A673 (cell line): ENCODE data around the gene SLC7A6. TPM values are rescaled to one million over a fixed set of nuclear protein-coding genes. Genes with fewer than 3 reads are reported as not detected.

Experiments used
- BruUV-seq: library from RNA; stranded (reverse); fragments of 400-500 nt; replicated peaks from 2 replicates; lab custom pipeline; 2021; lab: Mats Ljungman, UMichigan
- CTCF ChIA-PET: fragments of 300-600 bp; sonication (Branson Sonifier 250); formaldehyde crosslinking; loops from one replicate; lab custom pipeline; 2022; ENCODE audit warnings: antibody characterized with exemption; lab: Charles Lee
- POLR2A ChIA-PET: fragments of 300-600 bp; sonication (Branson Sonifier 250); formaldehyde crosslinking; loops from one replicate; lab custom pipeline; 2022; ENCODE audit warnings: antibody characterized with exemption; ENCODE audit not compliant: low non-redundant PET; lab: Charles Lee
- DNase-seq: peaks from one replicate; pipeline ENCODE4 v3.0.0-alpha.2; 2015; ENCODE audit warnings: low spot score
- H3K27ac ChIP-seq: fragments of 200-600 bp; sonication (generic); 2 replicates; pipeline ENCODE4 v1.5.1; 2016; ENCODE audit warnings: mixed run types, low read depth, mild to moderate bottlenecking, mixed read lengths, antibody characterized with exemption, low read length; ENCODE audit not compliant: poor library complexity, severe bottlenecking
- H3K27me3 ChIP-seq: fragments of 200-600 bp; sonication (generic); replicated peaks from 2 replicates; pipeline ENCODE4 v1.6.1; 2017; ENCODE audit warnings: mixed run types, low read depth, mild to moderate bottlenecking, mixed read lengths, antibody characterized with exemption, low read length; ENCODE audit not compliant: insufficient read depth, poor library complexity
- H3K36me3 ChIP-seq: fragments of 200-600 bp; sonication (generic); 2 replicates; pipeline ENCODE4 v1.6.1; 2016; ENCODE audit warnings: mixed run types, mild to moderate bottlenecking, mixed read lengths, antibody characterized with exemption, low read length; ENCODE audit not compliant: insufficient read depth, poor library complexity, severe bottlenecking
- H3K4me1 ChIP-seq: fragments of 200-600 bp; sonication (generic); 2 replicates; pipeline ENCODE4 v1.6.1; 2017; ENCODE audit warnings: mixed run types, mild to moderate bottlenecking, mixed read lengths, antibody characterized with exemption, low read length; ENCODE audit not compliant: insufficient read depth, poor library complexity, severe bottlenecking
- H3K4me3 ChIP-seq: fragments of 200-600 bp; sonication (generic); 2 replicates; pipeline ENCODE4 v1.5.1; 2016; ENCODE audit warnings: low read depth, mixed run types, mild to moderate bottlenecking, mixed read lengths, low read length; ENCODE audit not compliant: poor library complexity, severe bottlenecking
- H3K9me3 ChIP-seq: fragments of 200-600 bp; sonication (generic); 2 replicates; pipeline ENCODE4 v1.6.1; 2016; ENCODE audit warnings: mixed run types, low read depth, mild to moderate bottlenecking, mixed read lengths, antibody characterized with exemption, low read length; ENCODE audit not compliant: poor library complexity, severe bottlenecking
- CTCF ChIP-seq: fragments of 300-800, 200-600 bp; sonication (generic); conservative IDR thresholded peaks from 2 replicates; pipeline ENCODE4 v1.5.1; 2017; ENCODE audit warnings: low read depth, mild to moderate bottlenecking, antibody characterized with exemption, low read length, moderate library complexity, mixed read lengths
- EZH2 ChIP-seq: fragments of 200-600 bp; sonication (generic); IDR thresholded peaks from 2 replicates; pipeline ENCODE4 v1.6.1; 2017; ENCODE audit warnings: borderline replicate concordance, low read depth, mild to moderate bottlenecking, mixed read lengths, antibody characterized with exemption, low read length; ENCODE audit not compliant: poor library complexity, severe bottlenecking
- intact Hi-C: fragments of 100-400 bp; cut with micrococcal nuclease; formaldehyde crosslinking; loops from one replicate; pipeline ENCODE4 v1.10.0; 2022; ENCODE audit not compliant: unreplicated experiment
- total RNA-seq: library from RNA; stranded (reverse); gene quantifications from 2 replicates; pipeline ENCODE4 v1.2.3, GENCODE V29; 2021

The SLC7A6 gene
- total RNA-seq, 1 experiment from 2014 or later: 58.7 TPM

DNA sequence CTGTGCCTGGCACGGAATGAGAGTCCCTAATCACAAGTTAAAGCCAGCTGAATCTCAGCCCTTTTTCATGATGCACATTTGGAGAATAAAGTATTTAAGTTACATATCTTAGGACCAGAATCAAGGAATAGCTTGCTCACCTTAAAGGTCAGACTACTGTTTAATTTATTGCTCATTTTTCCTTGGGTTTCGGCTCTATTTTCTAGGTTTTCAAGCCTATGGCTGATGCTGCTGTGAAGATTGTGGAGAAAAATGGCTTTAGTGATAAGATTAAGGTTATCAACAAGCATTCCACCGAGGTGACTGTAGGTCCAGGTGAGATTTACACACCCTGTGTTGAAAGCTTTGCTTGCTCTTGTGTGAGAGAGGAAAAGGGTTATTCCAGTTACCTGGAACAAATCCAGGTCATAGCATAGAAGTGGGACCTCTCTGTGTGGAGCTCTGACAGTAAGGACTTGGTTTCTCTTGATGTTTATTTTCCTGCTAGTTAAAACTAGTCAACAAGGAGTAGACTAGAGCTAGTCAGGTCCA lies 64.6 kb downstream of the SLC7A6 start:
- H3K4me1 ChIP-seq: peaks cover 18% of the 10 kb centered on the region
- H3K27ac ChIP-seq: no peak overlapping the region
- no peak overlapping the region for H3K4me3 ChIP-seq
- intact Hi-C loops: loop anchor here (2.0 to 10.0 kb wide), 3 partner anchors 64 to 234 kb away; partner anchors contain the start of gene SLC7A6
- BruUV-seq: no TSS peak
- CTCF ChIA-PET: no interaction called here
- TF ChIP-seq CTCF (no peak), EZH2 (no peak)
- DNase-seq: no peak
- H3K9me3 ChIP-seq: no peaks in the 10 kb centered on the region
- no peaks in the 10 kb centered on the region for H3K27me3 ChIP-seq
- POLR2A ChIA-PET: no interaction called here
- peaks cover 17% of the 10 kb centered on the region for H3K36me3 ChIP-seq

GRCh38 chr16:68331879-68332410 lies 67.6 kb downstream of the SLC7A6 start:
- TF ChIP-seq EZH2 (no peak), CTCF (no peak)
- peaks cover 28% of the 10 kb centered on the region for H3K4me1 ChIP-seq
- H3K9me3 ChIP-seq: no peaks in the 10 kb centered on the region
- no peak overlapping the region for H3K4me3 ChIP-seq
- POLR2A ChIA-PET: no interaction called here
- CTCF ChIA-PET: interaction anchor here (0.5 to 1.3 kb wide), 3 partner anchors 68 to 309 kb away, joined by 3 to 4 read pairs (median 3); partner anchors contain the start of gene SLC7A6
- no TSS peak for BruUV-seq
- H3K27ac ChIP-seq: peak overlapping the region; percentile 47
- no peak for DNase-seq
- intact Hi-C loops: no loop called here
- H3K27me3 ChIP-seq: no peaks in the 10 kb centered on the region
- H3K36me3 ChIP-seq: peaks cover 5% of the 10 kb centered on the region

DNA sequence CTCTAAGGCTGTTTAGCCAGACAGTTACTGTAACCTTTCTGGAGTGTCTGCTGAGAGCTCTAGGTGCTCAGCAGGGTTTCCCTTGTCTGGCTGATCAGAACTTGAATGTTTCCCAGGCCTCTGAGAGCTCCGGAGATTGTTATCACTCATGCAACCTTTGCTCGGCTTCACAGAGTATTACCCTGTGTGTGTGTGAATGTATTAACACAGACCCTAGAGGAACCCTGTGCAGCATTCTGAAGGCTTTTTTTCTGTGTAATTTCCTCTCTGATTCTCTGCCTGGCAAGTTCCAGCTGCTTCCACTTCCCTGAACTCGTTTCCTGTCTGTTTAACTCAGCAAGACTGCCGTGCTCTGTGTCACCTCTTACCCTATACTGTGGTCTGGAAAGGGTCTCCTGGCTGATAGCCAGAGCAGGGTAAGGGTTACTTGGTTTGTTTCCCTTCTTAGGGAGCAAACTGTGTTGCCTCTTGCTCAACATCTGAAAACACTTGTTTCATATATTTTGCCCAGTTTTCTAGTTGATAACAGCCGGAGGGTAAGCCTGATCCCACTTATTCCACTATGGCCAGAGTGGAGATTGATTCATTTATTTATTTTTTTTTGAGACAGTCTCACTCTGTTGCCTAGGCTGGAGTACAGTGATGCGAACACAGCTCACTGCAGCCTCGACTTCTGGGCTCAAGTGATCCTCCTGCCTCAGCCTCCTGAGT lies 68.2 kb downstream of the SLC7A6 start:
- H3K27ac ChIP-seq: peak overlapping the region; percentile 47
- ChIA-PET POLR2A (no interaction called here), CTCF (interaction anchor here (1.0 to 1.3 kb wide), 2 partner anchors 68 to 71 kb away, joined by 3 to 4 read pairs; partner anchors contain the start of gene SLC7A6)
- TF ChIP-seq EZH2: no peak
- TF ChIP-seq CTCF: no peak
- DNase-seq: peak; percentile 71
- intact Hi-C loops: no loop called here
- H3K9me3 ChIP-seq: no peaks in the 10 kb centered on the region
- H3K4me3 ChIP-seq: no peak overlapping the region
- H3K27me3 ChIP-seq: no peaks in the 10 kb centered on the region
- BruUV-seq: no TSS peak
- H3K4me1 ChIP-seq: peaks cover 28% of the 10 kb centered on the region
- peaks cover 10% of the 10 kb centered on the region for H3K36me3 ChIP-seq
